Prostate gland (tissue), 2 donors: ENCODE results near the gene DEK.

ENCODE experiments used
- POLR2A ChIP-seq: fragments of 450-650 bp; IDR thresholded peaks from one replicate; pipeline ENCODE4 v1.6.1; 2016; ENCODE audit warnings: antibody characterized with exemption, mild to moderate bottlenecking
- POLR2AphosphoS5 ChIP-seq: sonication (generic); formaldehyde crosslinking; IDR thresholded peaks from one replicate; pipeline ENCODE4 v1.6.1; 2017; ENCODE audit warnings: antibody characterized with exemption
- TF ChIP-seq, protein P1 (sequence below), 4 experiments: fragments of 200-600 bp in 2 of 4; fragments of 450-650 bp in 2 of 4; sonication (generic) in 2 of 4; IDR thresholded peaks; 1 replicate in 3 of 4; 2 replicates in 1 of 4; pipeline ENCODE4 v1.5.1; 2016 to 2019; ENCODE audit warnings: antibody characterized with exemption in 4 of 4, mild to moderate bottlenecking in 2 of 4, moderate library complexity in 2 of 4

DNA sequence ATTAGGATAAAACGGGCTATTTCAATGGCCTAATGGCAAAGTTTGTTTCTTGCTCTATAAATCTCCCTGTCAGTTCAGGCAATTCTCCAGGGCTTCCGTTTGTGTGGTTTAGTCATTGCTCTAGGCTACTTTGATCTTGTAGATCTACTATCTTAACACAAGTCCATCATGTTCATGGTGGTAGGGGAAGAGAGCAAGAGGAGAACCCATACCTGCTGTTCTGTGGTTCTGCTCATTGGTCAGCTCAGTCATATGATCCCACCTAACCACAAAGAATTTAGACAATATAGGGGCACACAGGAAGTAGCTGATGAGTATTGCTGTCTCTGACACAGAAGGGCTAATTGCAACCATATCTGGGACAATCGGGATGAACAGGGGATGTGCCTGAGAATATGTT lies 4.9 kb upstream of the DEK start:
- TF ChIP-seq POLR2A, result no peak
- TF ChIP-seq, protein P1, sequence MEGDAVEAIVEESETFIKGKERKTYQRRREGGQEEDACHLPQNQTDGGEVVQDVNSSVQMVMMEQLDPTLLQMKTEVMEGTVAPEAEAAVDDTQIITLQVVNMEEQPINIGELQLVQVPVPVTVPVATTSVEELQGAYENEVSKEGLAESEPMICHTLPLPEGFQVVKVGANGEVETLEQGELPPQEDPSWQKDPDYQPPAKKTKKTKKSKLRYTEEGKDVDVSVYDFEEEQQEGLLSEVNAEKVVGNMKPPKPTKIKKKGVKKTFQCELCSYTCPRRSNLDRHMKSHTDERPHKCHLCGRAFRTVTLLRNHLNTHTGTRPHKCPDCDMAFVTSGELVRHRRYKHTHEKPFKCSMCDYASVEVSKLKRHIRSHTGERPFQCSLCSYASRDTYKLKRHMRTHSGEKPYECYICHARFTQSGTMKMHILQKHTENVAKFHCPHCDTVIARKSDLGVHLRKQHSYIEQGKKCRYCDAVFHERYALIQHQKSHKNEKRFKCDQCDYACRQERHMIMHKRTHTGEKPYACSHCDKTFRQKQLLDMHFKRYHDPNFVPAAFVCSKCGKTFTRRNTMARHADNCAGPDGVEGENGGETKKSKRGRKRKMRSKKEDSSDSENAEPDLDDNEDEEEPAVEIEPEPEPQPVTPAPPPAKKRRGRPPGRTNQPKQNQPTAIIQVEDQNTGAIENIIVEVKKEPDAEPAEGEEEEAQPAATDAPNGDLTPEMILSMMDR (IDR thresholded peaks at IDR 0.05), result no peak
- TF ChIP-seq POLR2AphosphoS5, result peak; percentile 45
